ENCODE measurements around the gene RHBDL3.

DNA sequence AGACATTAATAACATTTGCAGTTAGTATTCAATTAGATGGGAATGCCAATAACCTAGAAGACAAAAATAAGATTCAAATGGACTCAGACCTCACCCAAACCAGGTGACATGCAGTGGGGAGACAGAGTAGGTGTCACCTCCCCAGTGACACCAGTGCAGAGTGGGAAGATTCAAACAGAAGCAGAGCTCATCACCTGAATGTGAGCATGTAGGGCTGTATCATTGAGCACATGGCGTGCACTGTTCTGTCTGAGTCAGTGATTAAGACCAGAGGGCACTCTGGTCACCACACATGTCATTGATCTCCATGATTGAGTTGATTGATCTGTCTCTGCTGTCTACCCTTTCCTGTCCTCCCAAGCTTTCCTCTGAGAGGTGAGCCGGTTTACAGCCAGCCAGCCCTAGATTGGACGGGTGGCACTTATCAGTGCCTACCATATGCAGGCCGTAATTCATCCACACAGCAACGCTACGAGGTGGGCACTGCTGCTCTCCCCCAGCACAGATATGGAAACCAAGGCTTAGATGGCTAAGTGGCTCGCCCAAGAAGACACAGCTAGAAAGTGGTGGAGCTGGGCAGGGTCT is 34.0 kb downstream of the RHBDL3 start:
- TF ChIP-seq, protein P1, sequence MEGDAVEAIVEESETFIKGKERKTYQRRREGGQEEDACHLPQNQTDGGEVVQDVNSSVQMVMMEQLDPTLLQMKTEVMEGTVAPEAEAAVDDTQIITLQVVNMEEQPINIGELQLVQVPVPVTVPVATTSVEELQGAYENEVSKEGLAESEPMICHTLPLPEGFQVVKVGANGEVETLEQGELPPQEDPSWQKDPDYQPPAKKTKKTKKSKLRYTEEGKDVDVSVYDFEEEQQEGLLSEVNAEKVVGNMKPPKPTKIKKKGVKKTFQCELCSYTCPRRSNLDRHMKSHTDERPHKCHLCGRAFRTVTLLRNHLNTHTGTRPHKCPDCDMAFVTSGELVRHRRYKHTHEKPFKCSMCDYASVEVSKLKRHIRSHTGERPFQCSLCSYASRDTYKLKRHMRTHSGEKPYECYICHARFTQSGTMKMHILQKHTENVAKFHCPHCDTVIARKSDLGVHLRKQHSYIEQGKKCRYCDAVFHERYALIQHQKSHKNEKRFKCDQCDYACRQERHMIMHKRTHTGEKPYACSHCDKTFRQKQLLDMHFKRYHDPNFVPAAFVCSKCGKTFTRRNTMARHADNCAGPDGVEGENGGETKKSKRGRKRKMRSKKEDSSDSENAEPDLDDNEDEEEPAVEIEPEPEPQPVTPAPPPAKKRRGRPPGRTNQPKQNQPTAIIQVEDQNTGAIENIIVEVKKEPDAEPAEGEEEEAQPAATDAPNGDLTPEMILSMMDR (optimal IDR thresholded peaks at IDR 0.05 in 1 of 3, IDR thresholded peaks at IDR 0.05 in 1 of 3, conservative IDR thresholded peaks at IDR 0.05 in 1 of 3; ENCODE audit: extremely low read depth in 1 of 3, insufficient read depth in 2 of 3, low read length in 3 of 3), result no peak
- TF ChIP-seq EZH2 (IDR thresholded peaks at IDR 0.05; ENCODE audit: low read length), result no peak

Measured in keratinocyte (primary cell).